Loucy (cell line): ENCODE results near the gene MAN2B2.

Experiments used
- H2AFZ ChIP-seq: fragments of 200-600 bp; sonication (generic); 2 replicates; pipeline ENCODE4 v1.6.0; 2016; ENCODE audit warnings: antibody characterized with exemption, mild to moderate bottlenecking, low read length, moderate library complexity
- H3F3A ChIP-seq: fragments of 200-600 bp; 2 replicates; pipeline ENCODE4 v1.6.0; 2016; ENCODE audit warnings: antibody characterized with exemption, low read depth, mild to moderate bottlenecking
- H3K27me3 ChIP-seq: fragments of 200-600 bp; sonication (generic); 2 replicates; pipeline ENCODE4 v1.6.1; 2014; ENCODE audit warnings: low read length, mild to moderate bottlenecking; ENCODE audit not compliant: insufficient read depth, poor library complexity, severe bottlenecking
- H3K36me3 ChIP-seq: fragments of 200-600 bp; sonication (generic); 2 replicates; pipeline ENCODE4 v1.6.1; 2016; ENCODE audit warnings: low read length; ENCODE audit not compliant: insufficient read depth
- H3K4me1 ChIP-seq: fragments of 200-600 bp; sonication (generic); 2 replicates; pipeline ENCODE4 v1.5.1; 2014; ENCODE audit warnings: low read length, mild to moderate bottlenecking; ENCODE audit not compliant: insufficient read depth, poor library complexity, severe bottlenecking
- H3K4me2 ChIP-seq: fragments of 200-600 bp; sonication (generic); 2 replicates; pipeline ENCODE4 v1.6.0; 2014; ENCODE audit warnings: antibody characterized with exemption, low read length, low read depth, mild to moderate bottlenecking; ENCODE audit not compliant: poor library complexity, severe bottlenecking
- H3K4me3 ChIP-seq: fragments of 200-600 bp; sonication (generic); 2 replicates; pipeline ENCODE4 v1.5.1; 2014; ENCODE audit warnings: low read length, mild to moderate bottlenecking, mixed read lengths; ENCODE audit not compliant: poor library complexity, severe bottlenecking
- H3K79me2 ChIP-seq: fragments of 200-600 bp; sonication (generic); 2 replicates; pipeline ENCODE4 v1.6.1; 2014; ENCODE audit warnings: low read length; ENCODE audit not compliant: insufficient read depth
- H3K9ac ChIP-seq: fragments of 200-600 bp; sonication (generic); 2 replicates; pipeline ENCODE4 v1.6.0; 2014; ENCODE audit warnings: mild to moderate bottlenecking, low read depth, low read length, moderate library complexity; ENCODE audit not compliant: poor library complexity, severe bottlenecking
- H3K9me2 ChIP-seq: fragments of 200-600 bp; sonication (generic); replicated peaks from 2 replicates; pipeline ENCODE4 v1.6.1; 2016; ENCODE audit warnings: low read depth, low read length, mixed read lengths
- H3K9me3 ChIP-seq: fragments of 200-600 bp; sonication (generic); 2 replicates; pipeline ENCODE4 v1.6.1; 2014; ENCODE audit warnings: mild to moderate bottlenecking, antibody characterized with exemption, low read length, low read depth; ENCODE audit not compliant: insufficient read depth
- H4K20me1 ChIP-seq: fragments of 200-600 bp; sonication (generic); 2 replicates; pipeline ENCODE4 v1.6.0; 2014; ENCODE audit warnings: antibody characterized with exemption, low read length, mild to moderate bottlenecking; ENCODE audit not compliant: insufficient read depth, poor library complexity, severe bottlenecking
- EZH2phosphoT487 ChIP-seq: fragments of 200-600 bp; IDR thresholded peaks from 2 replicates; pipeline ENCODE4 v1.6.1; 2018; ENCODE audit warnings: antibody characterized with exemption, mild to moderate bottlenecking, moderate library complexity, borderline replicate concordance
- TF ChIP-seq, protein P1 (sequence below): fragments of 200-600 bp; sonication (generic); conservative IDR thresholded peaks from 2 replicates; pipeline ENCODE4 v1.5.1; 2014; ENCODE audit warnings: mild to moderate bottlenecking, antibody characterized with exemption, low read length

Gene MAN2B2

GRCh38 chr4:6634746-6635145 lies 59.8 kb downstream of the MAN2B2 start:
- no peaks in the 10 kb centered on the region for H4K20me1 ChIP-seq

DNA sequence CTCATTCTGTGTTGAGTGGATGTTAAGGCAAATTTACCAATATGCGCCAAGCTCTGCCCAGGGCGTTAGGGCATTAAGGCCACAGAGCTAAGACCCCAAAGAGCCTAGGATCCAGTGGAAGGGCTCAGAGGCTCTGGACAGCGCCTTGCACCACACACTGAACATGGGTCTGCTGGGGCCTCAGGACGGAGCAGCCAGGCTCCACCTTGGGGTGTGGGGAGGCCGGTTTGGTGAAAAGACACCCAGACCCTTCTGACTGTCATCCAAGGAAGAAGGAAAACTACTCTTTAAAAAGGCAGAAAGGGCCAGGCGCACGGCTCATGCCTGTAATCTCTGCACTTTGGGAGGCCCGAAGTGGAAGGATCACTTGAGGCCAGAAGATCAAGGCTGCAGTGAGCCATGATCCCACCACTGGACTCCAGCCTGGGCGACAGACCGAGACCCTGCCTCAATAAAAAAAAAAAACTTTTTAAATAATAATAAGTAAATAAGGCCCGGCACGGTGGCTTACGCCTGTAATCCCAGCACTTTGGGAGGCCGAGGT lies 64.2 kb downstream of the MAN2B2 start:
- Histone ChIP-seq H3K79me2 (peaks cover 36% of the 10 kb centered on the region), H3K9ac (no peak overlapping the region), H3K9me3 (no peaks in the 10 kb centered on the region), H3K4me3 (no peak overlapping the region), H3F3A (no peaks in the 10 kb centered on the region), H2AFZ (no peak overlapping the region), H4K20me1 (peaks cover 30% of the 10 kb centered on the region), H3K36me3 (peaks cover 18% of the 10 kb centered on the region; the same call in 1 of the 2 replicates), H3K4me2 (no peak overlapping the region), H3K27me3 (no peaks in the 10 kb centered on the region), H3K4me1 (peaks cover 18% of the 10 kb centered on the region), H3K9me2 (no peaks in the 10 kb centered on the region)
- TF ChIP-seq EZH2phosphoT487, result no peak
- TF ChIP-seq, protein P1, sequence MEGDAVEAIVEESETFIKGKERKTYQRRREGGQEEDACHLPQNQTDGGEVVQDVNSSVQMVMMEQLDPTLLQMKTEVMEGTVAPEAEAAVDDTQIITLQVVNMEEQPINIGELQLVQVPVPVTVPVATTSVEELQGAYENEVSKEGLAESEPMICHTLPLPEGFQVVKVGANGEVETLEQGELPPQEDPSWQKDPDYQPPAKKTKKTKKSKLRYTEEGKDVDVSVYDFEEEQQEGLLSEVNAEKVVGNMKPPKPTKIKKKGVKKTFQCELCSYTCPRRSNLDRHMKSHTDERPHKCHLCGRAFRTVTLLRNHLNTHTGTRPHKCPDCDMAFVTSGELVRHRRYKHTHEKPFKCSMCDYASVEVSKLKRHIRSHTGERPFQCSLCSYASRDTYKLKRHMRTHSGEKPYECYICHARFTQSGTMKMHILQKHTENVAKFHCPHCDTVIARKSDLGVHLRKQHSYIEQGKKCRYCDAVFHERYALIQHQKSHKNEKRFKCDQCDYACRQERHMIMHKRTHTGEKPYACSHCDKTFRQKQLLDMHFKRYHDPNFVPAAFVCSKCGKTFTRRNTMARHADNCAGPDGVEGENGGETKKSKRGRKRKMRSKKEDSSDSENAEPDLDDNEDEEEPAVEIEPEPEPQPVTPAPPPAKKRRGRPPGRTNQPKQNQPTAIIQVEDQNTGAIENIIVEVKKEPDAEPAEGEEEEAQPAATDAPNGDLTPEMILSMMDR, result no peak

More at GRCh38 chr4:6634746-6635145, 59.8 kb downstream of the MAN2B2 start:
- Histone ChIP-seq H3F3A (no peaks in the 10 kb centered on the region), H3K9ac (no peak overlapping the region), H3K36me3 (no peaks in the 10 kb centered on the region), H3K4me1 (peaks cover 8% of the 10 kb centered on the region), H3K79me2 (no peaks in the 10 kb centered on the region), H3K27me3 (no peaks in the 10 kb centered on the region), H3K9me2 (no peaks in the 10 kb centered on the region), H3K9me3 (no peaks in the 10 kb centered on the region), H3K4me2 (no peak overlapping the region), H2AFZ (no peak overlapping the region), H3K4me3 (no peak overlapping the region)
- TF ChIP-seq, protein P1, result no peak
- no peak for TF ChIP-seq EZH2phosphoT487

GRCh38 chr4:6640292-6641163 lies 65.5 kb downstream of the MAN2B2 start, which contains the start of gene MRFAP1:
MRFAP1 (plus strand) TSS chr4:6640685; CDS start chr4:6640863, 178 bp downstream.
- Histone ChIP-seq H3K9me2 (no peaks in the 10 kb centered on the region), H3K36me3 (peaks cover 18% of the 10 kb centered on the region; the same call in 1 of the 2 replicates), H3K27me3 (no peaks in the 10 kb centered on the region), H3K9me3 (no peaks in the 10 kb centered on the region), H4K20me1 (peaks cover 30% of the 10 kb centered on the region), H3K4me2 (peak within 1 kb of the TSS; percentile 95), H3K9ac (peak within 1 kb of the TSS; percentile 95), H3K4me3 (peak within 1 kb of the TSS; percentile 98), H3K79me2 (peaks cover 38% of the 10 kb centered on the region), H3F3A (no peaks in the 10 kb centered on the region), H2AFZ (peak within 1 kb of the TSS; percentile 87), H3K4me1 (peaks cover 18% of the 10 kb centered on the region)
- TF ChIP-seq, protein P1, result no peak
- no peak for TF ChIP-seq EZH2phosphoT487
